Neutrophil (primary cell): ENCODE data around the gene MGAT4A.

Source experiments
- H3K27ac ChIP-seq: fragments of 200-600 bp; sonication (generic); 2 replicates; pipeline ENCODE4 v1.5.1; 2016; ENCODE audit warnings: mild to moderate bottlenecking, moderate library complexity
- H3K27me3 ChIP-seq: fragments of 200-600 bp; sonication (generic); 2 replicates; pipeline ENCODE4 v1.6.0; 2016; ENCODE audit warnings: mild to moderate bottlenecking
- H3K36me3 ChIP-seq: fragments of 200-600 bp; sonication (generic); 2 replicates; pipeline ENCODE4 v1.5.1; 2017
- H3K4me1 ChIP-seq, 2 experiments: fragments of 200-600 bp in 1 of 2; sonication (generic) in 1 of 2; 1 replicate in 1 of 2; 2 replicates in 1 of 2; pipeline versions ENCODE4 v1.5.1 to v1.6.1; 2013 to 2016; ENCODE audit warnings: low read depth in 1 of 2, low read length in 1 of 2, mild to moderate bottlenecking in 1 of 2, moderate library complexity in 1 of 2; ENCODE audit not compliant: control insufficient read depth in 1 of 2, insufficient read depth in 1 of 2
- H3K4me3 ChIP-seq, 2 experiments: fragments of 200-600 bp in 1 of 2; sonication (generic) in 1 of 2; 1 replicate in 1 of 2; 2 replicates in 1 of 2; pipeline ENCODE4 v1.5.1; 2013 to 2016; ENCODE audit warnings: low read depth in 1 of 2, low read length in 1 of 2, mild to moderate bottlenecking in 1 of 2, moderate library complexity in 1 of 2
- H3K9me3 ChIP-seq: fragments of 200-600 bp; sonication (generic); 2 replicates; pipeline ENCODE4 v1.5.1; 2016
- TF ChIP-seq, protein P1 (sequence below): fragments of 200-600 bp; sonication (generic); IDR thresholded peaks from 2 replicates; pipeline ENCODE4 v1.5.1; 2016; ENCODE audit warnings: antibody characterized with exemption

The MGAT4A gene

DNA sequence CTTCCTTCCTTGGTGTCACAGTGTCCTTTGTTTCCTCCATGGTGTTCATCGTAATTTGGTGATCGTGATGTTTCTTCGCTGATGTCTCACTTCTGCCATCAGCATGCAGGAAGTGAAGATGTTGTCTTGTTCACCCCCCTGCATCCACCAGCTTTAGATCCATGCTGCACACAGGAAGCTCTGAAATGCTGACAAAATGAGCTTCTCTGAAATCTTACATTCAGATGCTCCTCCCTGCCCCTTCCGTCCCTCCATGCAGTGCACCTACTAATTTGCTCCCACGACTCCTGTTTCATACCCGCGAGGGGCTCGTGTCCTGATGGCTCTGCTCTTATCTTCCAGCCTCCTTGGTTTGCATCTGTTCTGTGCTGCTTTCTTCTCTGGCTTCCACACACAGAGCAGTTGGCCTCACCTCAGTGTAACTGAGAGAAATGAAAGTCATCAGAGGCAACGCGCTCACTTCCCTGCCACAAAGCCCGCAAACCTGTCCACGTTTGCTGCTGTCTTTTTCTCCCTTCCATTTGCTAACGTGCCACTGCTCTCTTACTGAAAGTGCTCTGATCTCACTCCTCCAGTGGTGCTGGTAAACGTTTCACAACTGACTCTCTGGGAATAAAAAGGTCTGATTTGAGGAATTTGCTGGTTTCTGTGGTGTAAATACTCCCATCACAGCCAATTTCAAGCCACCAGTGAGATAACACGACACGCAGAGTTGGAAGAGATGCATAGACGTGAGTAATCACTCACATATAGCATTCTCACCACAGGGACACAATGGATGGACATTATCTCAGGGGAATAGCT lies 41.0 kb upstream of the MGAT4A start:
- Histone ChIP-seq H3K4me3 (peak overlapping the region; percentile 30 to 41), H3K27ac (peak overlapping the region; percentile 77), H3K27me3 (no peaks in the 10 kb centered on the region), H3K36me3 (no peaks in the 10 kb centered on the region), H3K9me3 (no peaks in the 10 kb centered on the region), H3K4me1 (peaks cover 29 to 33% of the 10 kb centered on the region in 2 experiments)
- TF ChIP-seq, protein P1, sequence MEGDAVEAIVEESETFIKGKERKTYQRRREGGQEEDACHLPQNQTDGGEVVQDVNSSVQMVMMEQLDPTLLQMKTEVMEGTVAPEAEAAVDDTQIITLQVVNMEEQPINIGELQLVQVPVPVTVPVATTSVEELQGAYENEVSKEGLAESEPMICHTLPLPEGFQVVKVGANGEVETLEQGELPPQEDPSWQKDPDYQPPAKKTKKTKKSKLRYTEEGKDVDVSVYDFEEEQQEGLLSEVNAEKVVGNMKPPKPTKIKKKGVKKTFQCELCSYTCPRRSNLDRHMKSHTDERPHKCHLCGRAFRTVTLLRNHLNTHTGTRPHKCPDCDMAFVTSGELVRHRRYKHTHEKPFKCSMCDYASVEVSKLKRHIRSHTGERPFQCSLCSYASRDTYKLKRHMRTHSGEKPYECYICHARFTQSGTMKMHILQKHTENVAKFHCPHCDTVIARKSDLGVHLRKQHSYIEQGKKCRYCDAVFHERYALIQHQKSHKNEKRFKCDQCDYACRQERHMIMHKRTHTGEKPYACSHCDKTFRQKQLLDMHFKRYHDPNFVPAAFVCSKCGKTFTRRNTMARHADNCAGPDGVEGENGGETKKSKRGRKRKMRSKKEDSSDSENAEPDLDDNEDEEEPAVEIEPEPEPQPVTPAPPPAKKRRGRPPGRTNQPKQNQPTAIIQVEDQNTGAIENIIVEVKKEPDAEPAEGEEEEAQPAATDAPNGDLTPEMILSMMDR, result no peak

DNA sequence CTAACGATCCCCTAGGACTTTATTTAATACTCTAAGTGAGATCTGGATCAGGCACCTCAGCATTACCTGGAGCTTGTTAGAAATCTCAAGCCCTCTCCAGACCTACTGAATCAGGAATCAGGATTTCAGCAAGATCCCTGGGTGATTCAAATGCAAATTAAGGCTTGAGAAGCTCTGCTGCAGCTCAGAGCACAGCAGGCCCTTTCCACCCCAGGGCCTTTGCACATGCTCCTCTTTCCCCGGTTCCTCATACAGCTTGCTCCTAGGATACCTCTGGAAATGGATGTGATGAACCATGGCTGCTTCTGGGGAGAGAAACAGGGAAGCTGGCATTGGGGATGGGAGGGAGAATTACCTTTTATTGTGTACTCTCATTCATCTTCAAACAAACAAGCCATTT lies 40.3 kb upstream of the MGAT4A start:
- H3K4me3 ChIP-seq, result peak overlapping the region in 1 of 2 experiments; percentile 41
- no peaks in the 10 kb centered on the region for H3K27me3 ChIP-seq
- no peaks in the 10 kb centered on the region for H3K9me3 ChIP-seq
- H3K4me1 ChIP-seq, result peaks cover 29 to 39% of the 10 kb centered on the region in 2 experiments
- no peaks in the 10 kb centered on the region for H3K36me3 ChIP-seq
- TF ChIP-seq, protein P1, result no peak
- peak overlapping the region; percentile 77 for H3K27ac ChIP-seq

DNA sequence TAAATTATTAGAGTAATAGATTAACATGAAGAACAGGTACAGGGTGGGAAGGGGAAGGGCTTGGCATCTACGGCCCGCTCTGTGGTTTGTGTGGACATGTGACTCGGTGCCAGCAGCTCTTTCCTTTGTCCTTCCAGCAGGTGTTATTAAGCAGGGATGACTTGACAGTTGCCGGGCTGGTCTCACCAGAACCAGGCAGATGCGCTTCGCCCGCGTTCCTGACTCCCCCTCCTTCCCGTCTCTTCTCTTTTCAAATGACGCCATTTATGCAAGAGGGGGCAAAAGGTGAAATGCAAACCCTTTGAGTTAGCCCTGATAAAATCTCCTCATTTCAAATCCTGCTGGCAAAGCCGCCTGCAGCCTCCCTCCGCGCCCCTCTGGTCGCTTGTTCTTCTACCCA lies 38.9 kb upstream of the MGAT4A start:
- H3K9me3 ChIP-seq, result no peaks in the 10 kb centered on the region
- H3K36me3 ChIP-seq, result no peaks in the 10 kb centered on the region
- H3K4me3 ChIP-seq, result no peak overlapping the region
- H3K27me3 ChIP-seq, result no peaks in the 10 kb centered on the region
- H3K27ac ChIP-seq, result no peak overlapping the region
- H3K4me1 ChIP-seq, result peaks cover 39 to 53% of the 10 kb centered on the region in 2 experiments
- TF ChIP-seq, protein P1, result no peak

DNA sequence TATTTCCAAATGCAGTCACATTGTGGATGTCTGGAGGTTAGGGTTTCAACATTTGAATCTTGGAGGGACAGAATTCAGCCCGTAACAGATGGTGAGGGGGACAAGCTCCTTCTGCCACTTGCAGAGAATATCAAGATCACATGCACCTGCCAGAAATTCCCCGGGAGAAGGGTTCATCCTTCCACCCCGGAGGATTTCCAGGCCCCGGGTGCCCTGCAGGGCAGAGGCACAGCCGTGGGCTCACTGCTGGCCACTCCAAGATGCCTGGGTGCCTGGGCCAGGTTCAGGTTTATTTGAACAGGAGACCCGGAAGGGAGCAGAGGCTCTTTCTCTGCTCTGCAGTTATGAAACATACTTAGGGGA lies 38.2 kb upstream of the MGAT4A start:
- H3K36me3 ChIP-seq, result no peaks in the 10 kb centered on the region
- H3K27me3 ChIP-seq, result no peaks in the 10 kb centered on the region
- H3K4me1 ChIP-seq, result peaks cover 46 to 60% of the 10 kb centered on the region in 2 experiments
- no peaks in the 10 kb centered on the region for H3K9me3 ChIP-seq
- H3K4me3 ChIP-seq, result no peak overlapping the region
- H3K27ac ChIP-seq, result no peak overlapping the region
- TF ChIP-seq, protein P1, result no peak

DNA sequence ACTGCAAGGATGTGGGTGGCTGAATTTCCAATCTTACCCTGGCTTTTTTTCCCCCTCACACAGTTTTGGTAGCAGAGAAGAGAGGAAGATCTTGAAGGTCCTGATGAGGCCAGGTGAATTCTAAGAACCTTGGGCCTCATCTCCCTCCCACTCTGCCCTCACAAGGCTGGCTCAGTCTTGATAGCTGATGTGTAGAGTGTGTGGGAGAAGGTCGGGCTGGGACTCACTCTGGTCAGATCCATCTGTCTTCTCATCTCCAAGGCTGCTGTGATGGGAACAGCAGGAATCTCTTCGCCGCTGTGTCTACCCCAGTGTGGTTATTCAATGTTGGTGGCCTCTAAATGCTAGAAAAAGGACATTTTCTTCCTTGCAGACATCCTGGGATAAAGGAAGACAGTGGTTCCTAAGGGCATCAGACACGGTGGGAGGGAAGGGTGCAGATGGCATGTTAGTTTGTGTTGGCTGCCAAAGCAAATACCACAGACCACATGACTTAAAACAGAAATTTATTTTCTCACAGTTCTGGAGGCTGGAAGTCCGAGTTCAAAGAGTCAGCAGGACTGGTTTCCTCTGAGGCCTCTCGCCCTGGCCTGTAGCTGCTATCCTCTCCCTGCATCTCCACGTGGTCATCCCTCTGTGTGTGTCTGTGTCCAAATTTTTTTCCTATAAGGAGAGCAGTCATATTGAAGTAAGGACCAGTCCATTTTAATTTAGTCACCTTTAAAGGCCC lies 37.6 kb upstream of the MGAT4A start:
- Histone ChIP-seq H3K27me3 (no peaks in the 10 kb centered on the region), H3K27ac (no peak overlapping the region), H3K9me3 (no peaks in the 10 kb centered on the region), H3K4me3 (no peak overlapping the region), H3K36me3 (no peaks in the 10 kb centered on the region), H3K4me1 (peaks cover 51 to 66% of the 10 kb centered on the region in 2 experiments)
- TF ChIP-seq, protein P1, result no peak
